GM21737 (cell line): Measurements from ENCODE around the gene ZNF530.

ENCODE experiments used
- ATAC-seq: cut with Tn5 transposase; IDR thresholded peaks from one replicate; pipeline ENCODE4 v1.9.1; 2021; ENCODE audit warnings: mild to moderate bottlenecking, moderate library complexity; ENCODE audit not compliant: unreplicated experiment

ZNF530 gene

GRCh38 chr19:57599761-57600383 lies at the start of gene ZNF530:
ZNF530 (plus strand) TSS chr19:57599885; CDS start chr19:57604346, 4,461 bp downstream.
- ATAC-seq = peak; percentile 85

- no peak for ATAC-seq
These were observed 47.3 kb upstream of the ZNF530 start for GRCh38 chr19:57552432-57552831.

- ATAC-seq = no peak
These were observed 42.0 kb upstream of the ZNF530 start for GRCh38 chr19:57557659-57558058.

GRCh38 chr19:57558525-57558924 lies 41.2 kb upstream of the ZNF530 start:
- no peak for ATAC-seq

GRCh38 chr19:57559008-57559403 lies 40.7 kb upstream of the ZNF530 start:
- ATAC-seq = peak; percentile 9

- peak; percentile 96 for ATAC-seq
These were observed 40.2 kb upstream of the ZNF530 start, which contains the start of gene ZNF550 for GRCh38 chr19:57559404-57560025. ZNF550 (minus strand) TSS chr19:57559863; CDS start chr19:57559682, 181 bp downstream.

- ATAC-seq = peak; percentile 16
These were observed 39.6 kb upstream of the ZNF530 start for GRCh38 chr19:57560049-57560491.

- ATAC-seq = no peak
These were observed 36.1 kb upstream of the ZNF530 start for GRCh38 chr19:57563547-57563946.

GRCh38 chr19:57566396-57567265 lies 33.1 kb upstream of the ZNF530 start:
- no peak for ATAC-seq

- no peak for ATAC-seq
These were observed 29.0 kb upstream of the ZNF530 start for GRCh38 chr19:57570707-57571106.

- no peak for ATAC-seq
These were observed 27.2 kb upstream of the ZNF530 start for GRCh38 chr19:57572415-57572947.

- no peak for ATAC-seq
These were observed 23.0 kb upstream of the ZNF530 start for GRCh38 chr19:57576661-57577060.

GRCh38 chr19:57578487-57579205 lies 21.0 kb upstream of the ZNF530 start, which contains the start of gene ZNF416:
ZNF416 (minus strand) TSS chr19:57578911; CDS start chr19:57578704, 207 bp downstream.
- ATAC-seq = peak; percentile 83

- no peak for ATAC-seq
These were observed 16.6 kb upstream of the ZNF530 start for GRCh38 chr19:57583104-57583520.

GRCh38 chr19:57583521-57584416 lies 15.9 kb upstream of the ZNF530 start, which contains the start of gene ZIK1:
ZIK1 (plus strand) TSS chr19:57584145; CDS start chr19:57584357, 212 bp downstream.
- ATAC-seq = peak; percentile 81

GRCh38 chr19:57587529-57587928 lies 12.2 kb upstream of the ZNF530 start:
- ATAC-seq = no peak

GRCh38 chr19:57599377-57599760 lies 316 bp upstream of the ZNF530 start:
- peak; percentile 17 for ATAC-seq

GRCh38 chr19:57606931-57607330 lies 7.2 kb downstream of the ZNF530 start:
- no peak for ATAC-seq

- ATAC-seq = no peak
These were observed 11.4 kb downstream of the ZNF530 start for GRCh38 chr19:57611113-57611512.
